Spleen (tissue), 11 donors: ENCODE results near the gene BOD1L2. TPM values are rescaled to one million over a fixed set of nuclear protein-coding genes. Genes with fewer than 3 reads are reported as not detected.

ENCODE experiments used
- DNase-seq: peaks from one replicate; pipeline ENCODE4 v3.0.0-alpha.2; 2020
- H3K27ac ChIP-seq, 8 donors: fragments of 200-600 bp; sonication (generic) in 7 of 8; 1 replicate in 4 of 8; 2 replicates in 4 of 8; pipeline versions ENCODE4 v1.5.0 to v1.8.0; 2016 to 2021; ENCODE audit warnings: inconsistent platforms in 4 of 8, mild to moderate bottlenecking in 4 of 8, moderate library complexity in 1 of 8
- H3K27me3 ChIP-seq, 7 donors: fragments of 200-600 bp; sonication (generic) in 6 of 7; replicated peaks in 1 of 7; 1 replicate in 4 of 7; 2 replicates in 3 of 7; pipeline versions ENCODE4 v1.5.0 to v1.8.0; 2016 to 2021; ENCODE audit warnings: inconsistent platforms in 3 of 7, mild to moderate bottlenecking in 1 of 7
- H3K36me3 ChIP-seq, 6 donors: fragments of 200-600 bp; sonication (generic) in 5 of 6; 1 replicate in 4 of 6; 2 replicates in 2 of 6; pipeline versions ENCODE4 v1.5.0 to v1.8.0; 2016 to 2021; ENCODE audit warnings: inconsistent platforms in 2 of 6
- H3K4me1 ChIP-seq, 6 donors: fragments of 200-600 bp; sonication (generic) in 5 of 6; 1 replicate in 3 of 6; 2 replicates in 3 of 6; pipeline versions ENCODE4 v1.5.0 to v1.8.0; 2016 to 2021; ENCODE audit warnings: inconsistent platforms in 3 of 6
- H3K4me3 ChIP-seq, 8 donors: fragments of 200-600 bp; sonication (generic) in 7 of 8; 1 replicate in 4 of 8; 2 replicates in 4 of 8; pipeline versions ENCODE4 v1.5.0 to v1.8.0; 2016 to 2021; ENCODE audit warnings: inconsistent platforms in 4 of 8, mild to moderate bottlenecking in 4 of 8, moderate library complexity in 2 of 8
- H3K9me3 ChIP-seq, 8 donors: fragments of 200-600 bp; sonication (generic) in 7 of 8; 1 replicate in 4 of 8; 2 replicates in 4 of 8; pipeline versions ENCODE4 v1.5.0 to v1.8.0; 2016 to 2021; ENCODE audit warnings: inconsistent platforms in 4 of 8
- CTCF ChIP-seq, 11 experiments: fragments of 200-600 bp in 7 of 11; fragments of 450-650 bp in 4 of 11; sonication (generic) in 4 of 11; IDR thresholded peaks in 8 of 11; conservative IDR thresholded peaks in 3 of 11; 1 replicate in 7 of 11; 2 replicates in 4 of 11; pipeline versions ENCODE4 v1.4.0 to v1.8.0; 2016 to 2021; ENCODE audit warnings: antibody characterized with exemption in 11 of 11, inconsistent platforms in 4 of 11, mild to moderate bottlenecking in 1 of 11
- POLR2A ChIP-seq, 3 donors: fragments of 450-650 bp; IDR thresholded peaks; one replicate each; pipeline ENCODE4 v1.5.1; 2017; ENCODE audit warnings: antibody characterized with exemption in 3 of 3, mild to moderate bottlenecking in 1 of 3
- POLR2AphosphoS5 ChIP-seq, 3 donors: sonication (generic); formaldehyde crosslinking; IDR thresholded peaks; one replicate each; pipeline ENCODE4 v1.5.1; 2017; ENCODE audit warnings: antibody characterized with exemption in 3 of 3
- WGBS, 5 donors: extraction: QIAGEN DNeasy Blood & Tissue Kit in 3 of 5; methylation state at CpG; one replicate each; pipeline versions ENCODE4 v1.1.5 to v1.1.7; 2013 to 2018; 5-methylcytosine and 5-hydroxymethylcytosine counted together
- intact Hi-C: fragments of 100-400 bp; cut with DNase I; formaldehyde crosslinking; loops from one replicate; pipeline ENCODE4 v1.15.0; 2023; ENCODE audit warnings: low total_unique reads
- polyA plus RNA-seq, 3 donors: library from polyadenylated mRNA; stranded (reverse); fragments of 200-250 nt; gene quantifications; one replicate each; pipeline ENCODE4 v1.2.1, GENCODE V29; 2013
- total RNA-seq, 7 donors: library from RNA; depleted of rRNA in 3 of 7; stranded (reverse); fragments of >200 nt in 3 of 7; fragmentation: NEBNext Ultra II Directional in 4 of 7; extraction: Animal tissue kit (Norgen Biotek cat#: 25700) in 4 of 7; gene quantifications; one replicate each; pipeline versions ENCODE4 v1.1.0 to v1.2.1, GENCODE V29; 2016 to 2021
- donor health status: healthy with polysubstance abuse.
- donor health status: DM: no; HTN: no; CAD: no; lungs with moderate emphysema.
- donor health status: DM: no; HTN: no; CAD: no.
- donor health status: Bipolar disorder and iron deficiency.
- donor health status: healthy.
- donor health status: DM: no; HTN: no; CAD: no.
- donor health status: DM: yes; HTN: yes; CAD: no.

BOD1L2 gene
- total and polyA plus RNA-seq, 10 donors: not detected

GRCh38 chr18:57185434-57185833 lies 38.5 kb downstream of the BOD1L2 start:
- intact Hi-C loops: no loop called here
- H3K36me3 ChIP-seq: no peaks in the 10 kb centered on the region

GRCh38 chr18:57188851-57189557 lies 42.1 kb downstream of the BOD1L2 start:
- Histone ChIP-seq H3K9me3 (peaks cover 12 to 46% (median 30%) of the 10 kb centered on the region in 8 donors), H3K36me3 (no peaks in the 10 kb centered on the region), H3K4me3 (no peak overlapping the region), H3K4me1 (no peaks in the 10 kb centered on the region), H3K27me3 (peaks cover 0 to 11% (median 0%) of the 10 kb centered on the region in 7 donors), H3K27ac (no peak overlapping the region)
- intact Hi-C loops: no loop called here
- no peak for DNase-seq
- WGBS, 5 donors: 48 to 65% (median 59%) methylated on average over 6 of the region's 6 CpGs
- TF ChIP-seq POLR2AphosphoS5 (IDR thresholded peaks at IDR 0.05): no peak
- no peak for TF ChIP-seq POLR2A (IDR thresholded peaks at IDR 0.05)
- no peak for TF ChIP-seq CTCF (IDR thresholded peaks at IDR 0.05 in 8 of 11, conservative IDR thresholded peaks at IDR 0.05 in 3 of 11)

More at GRCh38 chr18:57185434-57185833, 38.5 kb downstream of the BOD1L2 start:
- Histone ChIP-seq H3K4me3 (no peak overlapping the region), H3K4me1 (no peaks in the 10 kb centered on the region), H3K27me3 (no peaks in the 10 kb centered on the region), H3K9me3 (peaks cover 12 to 67% (median 56%) of the 10 kb centered on the region in 8 donors), H3K27ac (no peak overlapping the region)
- no peak for DNase-seq
- 70 to 88% (median 84%) methylated on average over 1 of the region's 1 CpG for WGBS, 5 donors
- TF ChIP-seq CTCF (IDR thresholded peaks at IDR 0.05 in 8 of 11, conservative IDR thresholded peaks at IDR 0.05 in 3 of 11): no peak
- no peak for TF ChIP-seq POLR2AphosphoS5 (IDR thresholded peaks at IDR 0.05)
- no peak for TF ChIP-seq POLR2A (IDR thresholded peaks at IDR 0.05)

DNA sequence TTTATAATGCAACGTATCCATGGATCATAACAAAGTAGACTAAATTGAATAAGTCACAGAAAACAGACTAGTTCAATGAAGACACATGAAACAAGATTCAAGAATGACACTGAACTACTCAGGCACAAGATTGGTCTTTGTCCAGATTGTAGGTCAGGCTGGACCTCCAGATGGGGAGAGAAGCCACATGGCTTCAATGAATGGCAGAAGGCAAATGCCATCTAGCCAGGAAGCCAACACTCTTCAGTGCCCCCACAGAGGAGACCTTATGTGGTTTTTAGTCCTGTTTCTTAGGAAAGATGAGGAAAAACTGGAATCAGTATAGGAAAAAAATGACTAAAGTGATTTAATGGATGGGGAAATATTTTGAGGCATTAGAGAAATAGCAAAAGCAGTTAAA lies 43.1 kb downstream of the BOD1L2 start:
- H3K9me3 ChIP-seq: peaks cover 7 to 36% (median 19%) of the 10 kb centered on the region in 8 donors
- no peak overlapping the region for H3K27ac ChIP-seq
- H3K4me3 ChIP-seq: no peak overlapping the region
- no peaks in the 10 kb centered on the region for H3K4me1 ChIP-seq
- no peak for TF ChIP-seq CTCF (IDR thresholded peaks at IDR 0.05 in 8 of 11, conservative IDR thresholded peaks at IDR 0.05 in 3 of 11)
- no peaks in the 10 kb centered on the region for H3K36me3 ChIP-seq
- DNase-seq: no peak
- intact Hi-C loops: no loop called here
- H3K27me3 ChIP-seq: peaks cover 0 to 21% (median 0%) of the 10 kb centered on the region in 7 donors
- WGBS, 5 donors: 62 to 80% (median 76%) methylated on average over 1 of the region's 1 CpG

- peaks cover 0 to 25% (median 0%) of the 10 kb centered on the region in 7 donors for H3K27me3 ChIP-seq
- WGBS, 5 donors: 38 to 43% (median 40%) methylated on average over 3 of the region's 3 CpGs
Measured at GRCh38 chr18:57194070-57194469, 47.2 kb downstream of the BOD1L2 start.

More at GRCh38 chr18:57194070-57194469, 47.2 kb downstream of the BOD1L2 start:
- no peak for TF ChIP-seq POLR2AphosphoS5 (IDR thresholded peaks at IDR 0.05)
- TF ChIP-seq CTCF (IDR thresholded peaks at IDR 0.05 in 8 of 11, conservative IDR thresholded peaks at IDR 0.05 in 3 of 11): no peak
- TF ChIP-seq POLR2A (IDR thresholded peaks at IDR 0.05): no peak
- Histone ChIP-seq H3K4me3 (no peak overlapping the region), H3K27ac (no peak overlapping the region), H3K36me3 (no peaks in the 10 kb centered on the region), H3K9me3 (peaks cover 0 to 8% (median 0%) of the 10 kb centered on the region in 8 donors), H3K4me1 (no peaks in the 10 kb centered on the region)
- no peak for DNase-seq
- intact Hi-C loops: no loop called here
